ENCODE measurements around the gene MTA2.
A peak's percentile ranks its signal among the peaks of the same experiment; 100 is the strongest.

Gene MTA2

GRCh38 chr11:62603776-62604299, 2.2 kb upstream of the MTA2 start:
- H3K4me1 ChIP-seq (ENCODE audit: control insufficient read depth in 2 of 2, insufficient read depth in 2 of 2, low read length in 2 of 2): peaks cover 24 to 27% of the 10 kb centered on the region in 2 donors
- H3K9ac ChIP-seq (ENCODE audit: low read depth in 1 of 2, low read length in 2 of 2): no peak overlapping the region
- no peak overlapping the region for H3K27ac ChIP-seq (ENCODE audit: low read depth in 2 of 2, low read length in 2 of 2)
- H3K4me3 ChIP-seq (ENCODE audit: low read length in 2 of 2): no peak overlapping the region
- peaks cover 12 to 14% of the 10 kb centered on the region in 2 donors for H3K36me3 ChIP-seq (ENCODE audit: control insufficient read depth in 2 of 2, insufficient read depth in 2 of 2, low read length in 2 of 2)
- H3K27me3 ChIP-seq (ENCODE audit: control insufficient read depth in 2 of 2, insufficient read depth in 2 of 2, low read length in 2 of 2): no peaks in the 10 kb centered on the region
- no peaks in the 10 kb centered on the region for H3K9me3 ChIP-seq (ENCODE audit: control insufficient read depth in 2 of 2, low read length in 2 of 2)

DNA sequence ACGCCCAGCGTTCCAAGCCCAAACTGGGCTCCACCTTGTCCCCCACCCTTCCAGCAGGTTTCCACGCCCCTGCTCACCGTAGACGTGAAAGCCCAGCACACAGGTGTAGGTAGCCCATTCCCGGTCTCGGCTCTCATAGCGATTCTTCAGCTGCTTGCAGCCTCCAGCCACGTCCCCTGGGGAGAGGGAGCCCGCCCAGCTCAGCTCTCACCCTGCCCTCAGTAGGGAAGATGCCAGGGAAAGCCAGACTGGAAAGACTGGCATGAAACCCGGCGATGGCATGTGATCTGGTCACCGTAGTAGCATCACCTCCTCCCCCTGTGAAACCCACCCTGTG, 1.4 kb upstream of the MTA2 start:
- Histone ChIP-seq H3K4me3 (ENCODE audit: low read length in 2 of 2) (peak overlapping the region; percentile 90 to 94), H3K9me3 (ENCODE audit: control insufficient read depth in 2 of 2, low read length in 2 of 2) (no peaks in the 10 kb centered on the region), H3K27ac (ENCODE audit: low read depth in 2 of 2, low read length in 2 of 2) (peak overlapping the region; percentile 83 to 96), H3K9ac (ENCODE audit: low read depth in 1 of 2, low read length in 2 of 2) (peak overlapping the region in 1 of 2 donors; percentile 70), H3K4me1 (ENCODE audit: control insufficient read depth in 2 of 2, insufficient read depth in 2 of 2, low read length in 2 of 2) (peaks cover 25 to 27% of the 10 kb centered on the region in 2 donors), H3K36me3 (ENCODE audit: control insufficient read depth in 2 of 2, insufficient read depth in 2 of 2, low read length in 2 of 2) (peaks cover 13 to 18% of the 10 kb centered on the region in 2 donors), H3K27me3 (ENCODE audit: control insufficient read depth in 2 of 2, insufficient read depth in 2 of 2, low read length in 2 of 2) (no peaks in the 10 kb centered on the region)

DNA sequence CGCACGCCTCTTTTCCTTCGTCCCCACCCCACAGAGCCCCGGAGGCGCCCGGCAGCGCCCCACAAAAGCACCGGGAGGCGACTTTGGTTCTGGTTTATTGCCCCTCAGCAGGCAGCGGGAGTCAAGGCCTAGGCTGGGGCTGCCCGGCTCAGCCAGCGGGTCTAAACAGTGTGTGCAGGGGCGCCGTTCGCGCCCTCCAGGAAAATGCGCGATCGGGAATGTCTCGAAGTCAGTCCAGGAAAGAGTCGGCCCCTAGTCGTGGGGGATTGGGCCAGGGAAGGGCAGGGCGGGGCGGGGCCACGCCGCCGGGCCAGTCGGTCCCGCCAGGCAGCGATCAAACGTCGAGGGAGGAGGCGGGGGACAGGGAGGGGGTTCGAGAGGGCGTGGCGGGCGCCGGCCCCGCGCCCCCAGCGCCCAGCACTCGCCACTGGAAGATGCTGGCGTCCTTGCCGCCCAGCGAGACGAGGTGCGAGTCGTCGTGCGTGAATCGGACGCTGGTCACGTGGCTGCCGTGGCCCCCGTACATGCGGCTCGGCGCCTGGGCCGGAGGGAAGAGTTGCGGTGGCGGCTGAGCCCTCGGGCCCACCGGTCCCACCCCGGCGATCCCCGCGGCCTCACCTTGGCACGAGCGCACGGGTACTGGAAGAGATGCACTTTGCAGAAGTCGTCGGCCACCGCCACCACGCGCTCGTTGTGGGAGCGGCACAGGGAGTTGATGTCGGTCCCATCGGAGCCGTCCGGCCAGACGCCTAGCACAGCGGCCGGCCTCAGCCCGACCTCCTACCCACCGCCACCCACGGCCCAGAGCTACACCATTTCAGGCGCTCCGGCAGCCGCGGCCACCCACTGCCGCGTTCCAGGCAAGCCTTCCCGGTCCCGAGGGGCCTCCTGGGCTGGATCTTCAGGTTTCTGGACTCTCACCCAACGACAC, 741 bp upstream of the MTA2 start:
- H3K27me3 ChIP-seq (ENCODE audit: control insufficient read depth in 2 of 2, insufficient read depth in 2 of 2, low read length in 2 of 2): no peaks in the 10 kb centered on the region
- peaks cover 17 to 24% of the 10 kb centered on the region in 2 donors for H3K36me3 ChIP-seq (ENCODE audit: control insufficient read depth in 2 of 2, insufficient read depth in 2 of 2, low read length in 2 of 2)
- peaks cover 25 to 27% of the 10 kb centered on the region in 2 donors for H3K4me1 ChIP-seq (ENCODE audit: control insufficient read depth in 2 of 2, insufficient read depth in 2 of 2, low read length in 2 of 2)
- H3K9ac ChIP-seq (ENCODE audit: low read depth in 1 of 2, low read length in 2 of 2): peak overlapping the region; percentile 70 to 95
- peak overlapping the region; percentile 83 to 96 for H3K27ac ChIP-seq (ENCODE audit: low read depth in 2 of 2, low read length in 2 of 2)
- no peaks in the 10 kb centered on the region for H3K9me3 ChIP-seq (ENCODE audit: control insufficient read depth in 2 of 2, low read length in 2 of 2)
- peak overlapping the region; percentile 90 to 94 for H3K4me3 ChIP-seq (ENCODE audit: low read length in 2 of 2)

- H3K27me3 ChIP-seq (ENCODE audit: control insufficient read depth in 2 of 2, insufficient read depth in 2 of 2, low read length in 2 of 2): no peaks in the 10 kb centered on the region
- peak overlapping the region; percentile 96 for H3K27ac ChIP-seq (ENCODE audit: low read depth in 2 of 2, low read length in 2 of 2)
- H3K36me3 ChIP-seq (ENCODE audit: control insufficient read depth in 2 of 2, insufficient read depth in 2 of 2, low read length in 2 of 2): peaks cover 28 to 36% of the 10 kb centered on the region in 2 donors
- peak overlapping the region; percentile 95 for H3K9ac ChIP-seq (ENCODE audit: low read depth in 1 of 2, low read length in 2 of 2)
- no peaks in the 10 kb centered on the region for H3K9me3 ChIP-seq (ENCODE audit: control insufficient read depth in 2 of 2, low read length in 2 of 2)
- peak overlapping the region; percentile 90 to 94 for H3K4me3 ChIP-seq (ENCODE audit: low read length in 2 of 2)
- H3K4me1 ChIP-seq (ENCODE audit: control insufficient read depth in 2 of 2, insufficient read depth in 2 of 2, low read length in 2 of 2): peaks cover 25 to 27% of the 10 kb centered on the region in 2 donors
These were observed 618 bp downstream of the MTA2 start for GRCh38 chr11:62601122-62601371.

DNA sequence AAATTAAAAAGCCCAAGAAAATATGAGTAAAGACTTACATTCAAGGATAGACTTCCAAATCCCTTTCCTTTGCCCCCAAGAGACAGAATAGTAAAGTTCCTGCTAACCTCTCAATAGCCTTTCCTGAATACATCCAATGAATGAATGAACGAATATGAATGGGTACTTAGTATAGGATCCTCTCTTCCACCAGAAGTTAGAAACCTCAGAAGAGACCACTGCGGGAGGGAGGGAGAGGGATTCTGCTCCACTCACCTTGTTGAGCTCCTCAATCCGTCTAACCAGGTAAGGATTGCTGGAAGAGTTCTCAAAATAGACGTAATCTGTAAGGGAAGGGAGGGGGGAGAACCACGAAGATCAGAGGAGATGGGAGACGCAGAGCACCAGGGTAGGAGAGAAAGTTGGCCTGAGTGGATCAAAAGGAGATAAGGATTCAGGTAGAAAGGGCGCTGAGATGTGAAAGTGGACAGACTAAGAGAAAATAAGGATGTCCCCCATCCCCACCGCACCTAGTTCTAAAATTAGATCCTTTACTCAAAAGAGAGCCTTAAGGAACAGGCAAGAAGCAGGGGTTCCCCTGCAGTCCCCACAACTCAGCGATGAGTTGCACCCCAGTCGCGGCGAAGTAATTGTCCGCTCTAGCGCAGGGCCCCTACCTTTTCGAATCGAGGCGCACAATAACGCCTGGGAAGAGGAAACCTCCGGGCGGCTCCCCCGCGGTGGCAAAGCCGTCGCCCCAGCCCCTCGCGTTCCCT, 1.1 kb downstream of the MTA2 start:
- Histone ChIP-seq H3K9me3 (ENCODE audit: control insufficient read depth in 2 of 2, low read length in 2 of 2) (no peaks in the 10 kb centered on the region), H3K27me3 (ENCODE audit: control insufficient read depth in 2 of 2, insufficient read depth in 2 of 2, low read length in 2 of 2) (no peaks in the 10 kb centered on the region), H3K27ac (ENCODE audit: low read depth in 2 of 2, low read length in 2 of 2) (peak overlapping the region; percentile 96), H3K36me3 (ENCODE audit: control insufficient read depth in 2 of 2, insufficient read depth in 2 of 2, low read length in 2 of 2) (peaks cover 31 to 39% of the 10 kb centered on the region in 2 donors), H3K4me1 (ENCODE audit: control insufficient read depth in 2 of 2, insufficient read depth in 2 of 2, low read length in 2 of 2) (peaks cover 25 to 27% of the 10 kb centered on the region in 2 donors), H3K9ac (ENCODE audit: low read depth in 1 of 2, low read length in 2 of 2) (peak overlapping the region; percentile 95), H3K4me3 (ENCODE audit: low read length in 2 of 2) (peak overlapping the region; percentile 90 to 94)

DNA sequence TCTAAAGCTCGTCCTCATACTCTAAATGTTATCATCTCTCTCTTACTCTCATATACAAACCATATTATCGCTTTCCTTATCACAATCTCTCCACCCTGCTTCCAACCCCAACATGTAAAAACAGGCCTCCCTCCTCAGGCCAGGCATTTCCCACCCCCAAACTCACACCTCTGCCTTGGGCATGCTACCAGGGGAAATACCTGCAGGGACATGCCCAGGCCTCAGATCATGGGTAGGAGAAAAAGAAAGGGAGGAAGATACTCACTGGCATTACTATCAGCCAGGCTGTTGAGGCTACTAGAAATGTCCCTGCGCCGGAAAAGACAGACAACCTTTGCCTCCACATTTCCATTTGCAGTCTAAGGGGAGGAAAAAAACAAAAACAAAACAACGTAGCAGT, 1.8 kb downstream of the MTA2 start:
- H3K4me1 ChIP-seq (ENCODE audit: control insufficient read depth in 2 of 2, insufficient read depth in 2 of 2, low read length in 2 of 2): peaks cover 25 to 26% of the 10 kb centered on the region in 2 donors

DNA sequence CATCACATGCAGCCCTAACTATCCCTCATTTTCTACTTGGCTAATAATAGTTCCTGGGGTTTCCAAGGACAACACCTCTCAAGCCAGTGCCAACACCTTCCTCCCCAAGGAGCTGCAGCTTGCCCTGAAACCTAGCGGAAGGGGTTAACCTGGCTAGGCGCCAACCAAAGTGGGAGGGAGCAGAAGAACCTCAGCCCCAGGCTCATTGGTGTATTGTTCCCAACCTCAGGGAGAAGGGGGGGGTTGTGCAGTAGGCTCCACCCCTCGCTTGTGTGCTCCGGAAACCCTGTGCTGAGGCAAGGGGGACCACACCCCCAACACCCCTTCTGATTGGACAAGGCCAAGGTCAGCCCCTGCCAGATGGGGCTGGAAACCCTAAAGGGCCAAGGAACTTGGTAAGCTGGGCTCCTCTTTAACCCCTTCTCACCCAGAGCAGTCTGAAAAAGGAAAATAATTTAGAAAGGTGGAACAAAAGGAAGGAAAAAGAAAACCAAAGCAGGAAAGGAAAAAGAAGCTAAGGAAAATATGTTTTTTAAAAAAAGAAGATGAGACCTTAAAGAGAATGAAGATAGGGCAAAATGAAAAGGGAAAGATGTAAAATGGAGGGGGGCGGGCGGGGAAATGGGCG, 2.5 kb downstream of the MTA2 start:
- peak overlapping the region; percentile 19 to 94 for H3K4me3 ChIP-seq (ENCODE audit: low read length in 2 of 2)
- peak overlapping the region in 1 of 2 donors; percentile 60 for H3K9ac ChIP-seq (ENCODE audit: low read depth in 1 of 2, low read length in 2 of 2)
- H3K27me3 ChIP-seq (ENCODE audit: control insufficient read depth in 2 of 2, insufficient read depth in 2 of 2, low read length in 2 of 2): no peaks in the 10 kb centered on the region
- H3K27ac ChIP-seq (ENCODE audit: low read depth in 2 of 2, low read length in 2 of 2): peak overlapping the region in 1 of 2 donors; percentile 41
- no peaks in the 10 kb centered on the region for H3K9me3 ChIP-seq (ENCODE audit: control insufficient read depth in 2 of 2, low read length in 2 of 2)
- H3K4me1 ChIP-seq (ENCODE audit: control insufficient read depth in 2 of 2, insufficient read depth in 2 of 2, low read length in 2 of 2): peaks cover 22 to 25% of the 10 kb centered on the region in 2 donors
- peaks cover 42 to 46% of the 10 kb centered on the region in 2 donors for H3K36me3 ChIP-seq (ENCODE audit: control insufficient read depth in 2 of 2, insufficient read depth in 2 of 2, low read length in 2 of 2)

More for the DNA sequence above, 1.8 kb downstream of the MTA2 start:
- H3K36me3 ChIP-seq (ENCODE audit: control insufficient read depth in 2 of 2, insufficient read depth in 2 of 2, low read length in 2 of 2): peaks cover 36 to 42% of the 10 kb centered on the region in 2 donors
- no peaks in the 10 kb centered on the region for H3K27me3 ChIP-seq (ENCODE audit: control insufficient read depth in 2 of 2, insufficient read depth in 2 of 2, low read length in 2 of 2)
- peak overlapping the region; percentile 90 to 94 for H3K4me3 ChIP-seq (ENCODE audit: low read length in 2 of 2)
- no peaks in the 10 kb centered on the region for H3K9me3 ChIP-seq (ENCODE audit: control insufficient read depth in 2 of 2, low read length in 2 of 2)
- H3K27ac ChIP-seq (ENCODE audit: low read depth in 2 of 2, low read length in 2 of 2): peak overlapping the region in 1 of 2 donors; percentile 41
- peak overlapping the region; percentile 95 for H3K9ac ChIP-seq (ENCODE audit: low read depth in 1 of 2, low read length in 2 of 2)

DNA sequence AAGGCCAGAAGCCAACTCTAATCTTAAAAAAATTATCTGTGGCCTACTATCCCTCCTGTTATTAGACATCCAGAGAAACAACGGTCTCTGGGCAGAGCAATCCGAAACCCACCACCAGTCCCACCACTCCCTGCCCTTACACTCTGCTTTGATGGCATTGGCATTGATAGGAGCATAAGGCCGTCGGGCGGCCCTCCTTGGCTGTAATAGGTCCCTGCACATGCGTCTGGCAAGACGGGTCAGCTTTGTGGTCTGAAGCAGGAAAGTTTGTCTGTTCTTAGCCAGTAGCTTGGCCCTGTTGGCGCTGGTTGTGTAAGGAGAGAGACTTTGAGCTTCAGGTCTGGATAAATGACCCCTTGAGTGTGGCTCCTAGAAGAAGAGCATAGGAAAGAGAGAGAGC, 6.5 kb downstream of the MTA2 start:
- H3K36me3 ChIP-seq (ENCODE audit: control insufficient read depth in 2 of 2, insufficient read depth in 2 of 2, low read length in 2 of 2): peaks cover 47 to 51% of the 10 kb centered on the region in 2 donors
- H3K27ac ChIP-seq (ENCODE audit: low read depth in 2 of 2, low read length in 2 of 2): no peak overlapping the region
- H3K4me3 ChIP-seq (ENCODE audit: low read length in 2 of 2): no peak overlapping the region
- H3K27me3 ChIP-seq (ENCODE audit: control insufficient read depth in 2 of 2, insufficient read depth in 2 of 2, low read length in 2 of 2): no peaks in the 10 kb centered on the region
- no peaks in the 10 kb centered on the region for H3K9me3 ChIP-seq (ENCODE audit: control insufficient read depth in 2 of 2, low read length in 2 of 2)
- H3K4me1 ChIP-seq (ENCODE audit: control insufficient read depth in 2 of 2, insufficient read depth in 2 of 2, low read length in 2 of 2): peaks cover 23 to 25% of the 10 kb centered on the region in 2 donors
- H3K9ac ChIP-seq (ENCODE audit: low read depth in 1 of 2, low read length in 2 of 2): no peak overlapping the region

GRCh38 chr11:62593434-62594044, 8.1 kb downstream of the MTA2 start:
- Histone ChIP-seq H3K9me3 (ENCODE audit: control insufficient read depth in 2 of 2, low read length in 2 of 2) (no peaks in the 10 kb centered on the region), H3K27ac (ENCODE audit: low read depth in 2 of 2, low read length in 2 of 2) (no peak overlapping the region), H3K27me3 (ENCODE audit: control insufficient read depth in 2 of 2, insufficient read depth in 2 of 2, low read length in 2 of 2) (no peaks in the 10 kb centered on the region), H3K9ac (ENCODE audit: low read depth in 1 of 2, low read length in 2 of 2) (no peak overlapping the region), H3K36me3 (ENCODE audit: control insufficient read depth in 2 of 2, insufficient read depth in 2 of 2, low read length in 2 of 2) (peaks cover 49 to 50% of the 10 kb centered on the region in 2 donors), H3K4me1 (ENCODE audit: control insufficient read depth in 2 of 2, insufficient read depth in 2 of 2, low read length in 2 of 2) (peaks cover 12 to 17% of the 10 kb centered on the region in 2 donors), H3K4me3 (ENCODE audit: low read length in 2 of 2) (no peak overlapping the region)

Measured in mucosa of rectum (tissue), 2 donors.